KBM-7 (cell line): Measurements from ENCODE around the gene CAMK2G.
"Not testable (repeated sequence)": the region's sequence is repeated elsewhere in the genome, so short reads cannot be mapped to it uniquely, and the experiment has no call there.

Experiments
- DNase-seq: peaks from one replicate; pipeline ENCODE4 v3.0.0-alpha.2; 2015
- in situ Hi-C: fragments of 300-500 bp; cut with MboI; formaldehyde crosslinking; loops from 2 replicates; pipeline ENCODE4 v1.14.3; 2020; ENCODE audit warnings: low sequenced_read_pairs, low pct_unique_long_range_greater_than_20kb, mixed read lengths

CAMK2G gene

GRCh38 chr10:73806176-73806950 lies 68.0 kb downstream of the CAMK2G start:
- in situ Hi-C loops, result no loop called here
- no peak for DNase-seq

- in situ Hi-C loops, result no loop called here
- no peak for DNase-seq
Measured at GRCh38 chr10:73803680-73804286, 70.6 kb downstream of the CAMK2G start.

- in situ Hi-C loops, result no loop called here
- no peak for DNase-seq
Measured at GRCh38 chr10:73802276-73802991, 71.9 kb downstream of the CAMK2G start.

- no peak for DNase-seq
- in situ Hi-C loops, result no loop called here
Measured at GRCh38 chr10:73801253-73801590, 73.1 kb downstream of the CAMK2G start.

GRCh38 chr10:73800560-73801252 lies 73.6 kb downstream of the CAMK2G start:
- DNase-seq, result no peak
- in situ Hi-C loops, result no loop called here

- in situ Hi-C loops, result no loop called here
- no peak for DNase-seq
Measured at GRCh38 chr10:73799899-73800559, 74.3 kb downstream of the CAMK2G start.

GRCh38 chr10:73798927-73799560 lies 75.3 kb downstream of the CAMK2G start:
- no peak for DNase-seq
- in situ Hi-C loops, result no loop called here

GRCh38 chr10:73798087-73798486 lies 76.3 kb downstream of the CAMK2G start:
- DNase-seq, result no peak
- in situ Hi-C loops, result no loop called here

- no peak for DNase-seq
- in situ Hi-C loops, result no loop called here
Measured at GRCh38 chr10:73797324-73798025, 76.9 kb downstream of the CAMK2G start.

- in situ Hi-C loops, result no loop called here
- no peak for DNase-seq
Measured at GRCh38 chr10:73796766-73797165, 77.6 kb downstream of the CAMK2G start.

- DNase-seq, in situ Hi-C loops: not testable (repeated sequence)
Measured at GRCh38 chr10:73796035-73796434, 78.3 kb downstream of the CAMK2G start.

- DNase-seq, in situ Hi-C loops: not testable (repeated sequence)
Measured at GRCh38 chr10:73795491-73795890, 78.9 kb downstream of the CAMK2G start.

GRCh38 chr10:73793456-73793855 lies 80.9 kb downstream of the CAMK2G start:
- no peak for DNase-seq
- in situ Hi-C loops, result no loop called here

- in situ Hi-C loops, result no loop called here
- DNase-seq, result no peak
Measured at GRCh38 chr10:73791871-73792400, 82.4 kb downstream of the CAMK2G start.

- DNase-seq, result no peak
- in situ Hi-C loops, result no loop called here
Measured at GRCh38 chr10:73790886-73791625, 83.3 kb downstream of the CAMK2G start.

- in situ Hi-C loops, result no loop called here
Measured at GRCh38 chr10:73789659-73790055, 84.7 kb downstream of the CAMK2G start.

GRCh38 chr10:73788864-73789658 lies 85.3 kb downstream of the CAMK2G start:
- in situ Hi-C loops, result no loop called here
- no peak for DNase-seq

More at GRCh38 chr10:73789659-73790055, 84.7 kb downstream of the CAMK2G start:
- DNase-seq, result no peak
